Adrenal gland (tissue), 12 donors: ENCODE data around the gene CCDC158. TPM values are rescaled to one million over a fixed set of nuclear protein-coding genes. Genes with fewer than 3 reads are reported as not detected.
"Not testable (repeated sequence)": the region's sequence is repeated elsewhere in the genome, so short reads cannot be mapped to it uniquely, and the experiment has no call there.

Experiments used
- DNase-seq, 7 donors: peaks; one replicate each; pipeline ENCODE4 v3.0.0-alpha.2; 2019 to 2020
- H3K27ac ChIP-seq, 5 donors: fragments of 200-600 bp; sonication (generic) in 4 of 5; 1 replicate in 3 of 5; 2 replicates in 2 of 5; pipeline versions ENCODE4 v1.5.1 to v1.8.0; 2016 to 2020; ENCODE audit warnings: mild to moderate bottlenecking in 1 of 5
- H3K27me3 ChIP-seq: fragments of 200-600 bp; 2 replicates; pipeline ENCODE4 v1.8.0; 2021
- H3K36me3 ChIP-seq, 2 donors: fragments of 200-600 bp; replicated peaks in 1 of 2; 1 replicate in 1 of 2; 2 replicates in 1 of 2; pipeline versions ENCODE4 v1.5.1 to v1.8.0; 2018 to 2022
- H3K4me1 ChIP-seq, 2 donors: fragments of 200-600 bp; replicated peaks in 1 of 2; 1 replicate in 1 of 2; 2 replicates in 1 of 2; pipeline versions ENCODE4 v1.5.1 to v1.8.0; 2018 to 2021
- H3K4me3 ChIP-seq, 4 donors: fragments of 200-600 bp; sonication (generic) in 3 of 4; one replicate each; pipeline ENCODE4 v1.5.1; 2016 to 2018
- H3K9me3 ChIP-seq, 3 donors: fragments of 200-600 bp; sonication (generic) in 1 of 3; replicated peaks in 1 of 3; 1 replicate in 2 of 3; 2 replicates in 1 of 3; pipeline versions ENCODE4 v1.5.1 to v1.8.0; 2016 to 2021
- POLR2A ChIP-seq, 2 donors: fragments of 450-650 bp; IDR thresholded peaks; one replicate each; pipeline ENCODE4 v1.6.1; 2017; ENCODE audit warnings: antibody characterized with exemption in 2 of 2, mild to moderate bottlenecking in 2 of 2, moderate library complexity in 1 of 2
- WGBS, 4 donors: extraction: QIAGEN DNeasy Blood & Tissue Kit in 2 of 4; methylation state at CpG; one replicate each; pipeline versions ENCODE4 v1.1.5 to v1.1.7; 2013 to 2017; 5-methylcytosine and 5-hydroxymethylcytosine counted together
- intact Hi-C, 2 donors: fragments of 100-400 bp; cut with DNase I; formaldehyde crosslinking; loops; one replicate each; pipeline versions ENCODE4 v1.14.1 to v1.15.0; 2022 to 2023
- polyA plus RNA-seq, 3 donors: library from polyadenylated mRNA; stranded (reverse); fragments of 200-250 nt in 2 of 3; fragments of 350-450 nt in 1 of 3; fragmentation: Illumina TruSeq in 1 of 3; extraction: RNeasy Lipid Tissue Mini Kit (QIAGEN cat#74804) in 1 of 3; gene quantifications; one replicate each; pipeline ENCODE4 v1.2.3, GENCODE V29; 2013 to 2014
- total RNA-seq, 9 donors: library from RNA; depleted of rRNA in 4 of 9; stranded (reverse); fragments of >200 nt in 4 of 9; fragments of 120-200 nt in 1 of 9; fragmentation: NEBNext Ultra II Directional in 1 of 9; extraction: Animal tissue kit (Norgen Biotek cat#: 25700) in 1 of 9; gene quantifications; one replicate each; pipeline versions ENCODE4 v1.1.0 to v1.2.4, GENCODE V29; 2013 to 2023
- TF ChIP-seq, protein P1 (sequence below), 6 experiments: fragments of 450-650 bp in 4 of 6; fragments of 200-600 bp in 2 of 6; sonication (generic) in 1 of 6; IDR thresholded peaks; 1 replicate in 5 of 6; 2 replicates in 1 of 6; pipeline versions ENCODE4 v1.5.1 to v1.8.0; 2016 to 2021; ENCODE audit warnings: antibody characterized with exemption in 6 of 6, mild to moderate bottlenecking in 2 of 6, moderate library complexity in 1 of 6
- donor health status: healthy with polysubstance abuse.
- donor health status: Bipolar disorder and iron deficiency.
- donor health status: DM: yes; HTN: yes; CAD: no.
- donor health status: DM: no; HTN: no; CAD: no.
- donor health status: DM: no; HTN: no; CAD: no.
- donor health status: DM: yes; HTN: yes; CAD: no.

CCDC158 gene
- total and polyA plus RNA-seq, 12 donors: 0.07 to 0.35 (median 0.13) TPM; not detected in 3

DNA sequence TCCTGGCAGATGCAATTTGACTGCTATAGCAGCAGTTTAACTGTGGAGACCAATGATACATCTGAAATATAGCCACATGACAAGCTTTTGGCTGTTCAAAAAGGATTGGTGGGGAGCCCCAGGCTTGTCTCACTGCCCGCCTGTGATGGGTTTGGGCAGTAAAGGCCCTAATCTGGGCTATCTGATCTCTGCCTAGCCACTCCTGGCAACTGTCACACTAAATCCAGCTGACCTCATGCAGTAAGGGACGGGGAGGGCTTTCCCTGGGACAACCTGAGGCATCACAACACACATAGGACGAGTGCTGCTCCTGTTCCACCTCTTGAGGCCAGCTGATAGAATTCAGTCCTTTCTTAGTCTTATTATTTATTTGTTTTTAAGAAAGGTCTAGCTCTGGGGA is 56.2 kb downstream of the CCDC158 start:
- DNase-seq: no peak
- intact Hi-C loops: no loop called here

DNA sequence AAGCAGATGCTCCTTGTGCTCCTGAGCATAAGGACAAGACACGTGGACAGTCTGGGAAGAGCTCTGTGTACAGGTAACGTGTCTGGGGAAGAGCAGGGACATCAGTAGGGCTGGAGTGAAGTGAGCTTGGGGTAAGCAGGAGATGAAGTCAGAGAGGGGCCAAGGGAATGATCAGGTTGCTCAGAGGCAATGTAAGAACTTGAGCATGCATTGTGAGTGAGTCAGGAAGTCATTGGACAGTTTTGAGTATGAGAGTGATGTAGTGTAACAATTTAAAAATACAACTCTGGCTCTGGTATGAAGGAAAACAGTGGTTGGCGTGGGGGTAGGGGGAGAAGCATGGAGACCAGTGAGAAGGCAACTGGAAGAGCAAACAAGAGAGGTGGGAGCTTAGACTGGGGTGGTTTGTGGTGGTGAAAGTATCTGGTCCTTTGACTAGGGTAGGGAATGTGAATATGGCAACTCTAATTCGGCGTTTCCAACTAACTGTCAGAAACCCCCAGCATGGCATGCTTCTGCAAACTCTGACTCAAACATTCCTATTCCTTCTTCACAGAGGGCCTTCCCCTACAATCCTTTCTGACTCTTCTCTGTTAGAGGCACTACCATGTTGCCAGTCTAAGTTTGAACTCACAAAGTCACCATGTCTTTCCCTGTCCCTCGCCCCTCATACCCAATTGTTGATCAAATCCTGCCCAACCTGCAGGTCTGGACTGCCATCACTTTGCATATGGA is 57.2 kb downstream of the CCDC158 start:
- Histone ChIP-seq H3K4me3 (no peak overlapping the region), H3K27me3 (no peaks in the 10 kb centered on the region), H3K9me3 (peaks cover 0 to 5% (median 0%) of the 10 kb centered on the region in 3 donors), H3K36me3 (no peaks in the 10 kb centered on the region), H3K4me1 (no peaks in the 10 kb centered on the region), H3K27ac (no peak overlapping the region)
- 87 to 92% (median 88%) methylated on average over 6 of the region's 6 CpGs for WGBS, 4 donors
- DNase-seq: no peak
- intact Hi-C loops: no loop called here
- TF ChIP-seq, protein P1, sequence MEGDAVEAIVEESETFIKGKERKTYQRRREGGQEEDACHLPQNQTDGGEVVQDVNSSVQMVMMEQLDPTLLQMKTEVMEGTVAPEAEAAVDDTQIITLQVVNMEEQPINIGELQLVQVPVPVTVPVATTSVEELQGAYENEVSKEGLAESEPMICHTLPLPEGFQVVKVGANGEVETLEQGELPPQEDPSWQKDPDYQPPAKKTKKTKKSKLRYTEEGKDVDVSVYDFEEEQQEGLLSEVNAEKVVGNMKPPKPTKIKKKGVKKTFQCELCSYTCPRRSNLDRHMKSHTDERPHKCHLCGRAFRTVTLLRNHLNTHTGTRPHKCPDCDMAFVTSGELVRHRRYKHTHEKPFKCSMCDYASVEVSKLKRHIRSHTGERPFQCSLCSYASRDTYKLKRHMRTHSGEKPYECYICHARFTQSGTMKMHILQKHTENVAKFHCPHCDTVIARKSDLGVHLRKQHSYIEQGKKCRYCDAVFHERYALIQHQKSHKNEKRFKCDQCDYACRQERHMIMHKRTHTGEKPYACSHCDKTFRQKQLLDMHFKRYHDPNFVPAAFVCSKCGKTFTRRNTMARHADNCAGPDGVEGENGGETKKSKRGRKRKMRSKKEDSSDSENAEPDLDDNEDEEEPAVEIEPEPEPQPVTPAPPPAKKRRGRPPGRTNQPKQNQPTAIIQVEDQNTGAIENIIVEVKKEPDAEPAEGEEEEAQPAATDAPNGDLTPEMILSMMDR (IDR thresholded peaks at IDR 0.05): no peak
- no peak for TF ChIP-seq POLR2A (IDR thresholded peaks at IDR 0.05)

More for the DNA sequence above, 56.2 kb downstream of the CCDC158 start:
- TF ChIP-seq POLR2A (IDR thresholded peaks at IDR 0.05): no peak
- TF ChIP-seq, protein P1 (IDR thresholded peaks at IDR 0.05): no peak
- Histone ChIP-seq H3K4me1 (no peaks in the 10 kb centered on the region), H3K27ac (no peak overlapping the region), H3K9me3 (peaks cover 0 to 5% (median 0%) of the 10 kb centered on the region in 3 donors), H3K4me3 (no peak overlapping the region), H3K27me3 (no peaks in the 10 kb centered on the region), H3K36me3 (no peaks in the 10 kb centered on the region)
- WGBS, 4 donors: 67 to 80% (median 76%) methylated on average over 3 of the region's 3 CpGs

DNA sequence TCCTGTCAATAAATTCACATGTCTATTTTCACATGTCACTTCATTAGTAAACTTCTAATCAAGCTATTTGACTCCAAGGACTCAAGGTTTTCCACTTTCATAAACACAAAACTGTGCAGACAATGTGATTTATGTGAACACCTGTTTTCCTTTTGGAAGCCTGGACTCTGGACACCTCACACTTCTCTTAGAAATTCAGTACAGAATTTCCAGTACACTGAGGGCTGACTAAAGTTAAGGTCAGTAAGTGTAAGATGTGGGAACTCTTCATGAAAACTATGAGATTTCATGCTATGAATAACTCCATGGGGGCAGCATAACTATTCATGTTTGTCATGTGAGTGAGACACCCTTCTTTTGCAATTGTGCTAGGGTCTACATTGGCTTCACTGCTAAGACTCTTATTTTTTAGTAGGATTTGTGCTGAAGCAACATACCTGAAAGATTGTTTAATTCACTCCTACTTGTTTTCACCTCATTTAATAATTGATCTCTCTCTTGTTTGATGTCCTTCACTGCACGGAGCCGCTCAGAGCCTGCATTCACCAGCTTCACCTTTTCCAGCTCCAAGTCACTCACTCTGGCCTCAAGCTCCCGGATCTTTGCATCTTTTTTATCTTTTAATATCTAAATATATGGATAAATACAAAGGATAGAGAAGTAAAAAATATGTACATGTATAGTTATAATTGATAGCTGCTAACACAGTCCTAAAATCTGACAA is 59.1 kb downstream of the CCDC158 start:
- Histone ChIP-seq H3K36me3 (no peaks in the 10 kb centered on the region), H3K27me3 (no peaks in the 10 kb centered on the region), H3K27ac (no peak overlapping the region), H3K9me3 (peaks cover 0 to 5% (median 0%) of the 10 kb centered on the region in 3 donors), H3K4me1 (no peaks in the 10 kb centered on the region), H3K4me3 (no peak overlapping the region)
- no peak for TF ChIP-seq POLR2A (IDR thresholded peaks at IDR 0.05)
- TF ChIP-seq, protein P1 (IDR thresholded peaks at IDR 0.05): no peak
- WGBS, 4 donors: 85 to 91% (median 87%) methylated on average over 3 of the region's 3 CpGs
- intact Hi-C loops: no loop called here
- no peak for DNase-seq

DNA sequence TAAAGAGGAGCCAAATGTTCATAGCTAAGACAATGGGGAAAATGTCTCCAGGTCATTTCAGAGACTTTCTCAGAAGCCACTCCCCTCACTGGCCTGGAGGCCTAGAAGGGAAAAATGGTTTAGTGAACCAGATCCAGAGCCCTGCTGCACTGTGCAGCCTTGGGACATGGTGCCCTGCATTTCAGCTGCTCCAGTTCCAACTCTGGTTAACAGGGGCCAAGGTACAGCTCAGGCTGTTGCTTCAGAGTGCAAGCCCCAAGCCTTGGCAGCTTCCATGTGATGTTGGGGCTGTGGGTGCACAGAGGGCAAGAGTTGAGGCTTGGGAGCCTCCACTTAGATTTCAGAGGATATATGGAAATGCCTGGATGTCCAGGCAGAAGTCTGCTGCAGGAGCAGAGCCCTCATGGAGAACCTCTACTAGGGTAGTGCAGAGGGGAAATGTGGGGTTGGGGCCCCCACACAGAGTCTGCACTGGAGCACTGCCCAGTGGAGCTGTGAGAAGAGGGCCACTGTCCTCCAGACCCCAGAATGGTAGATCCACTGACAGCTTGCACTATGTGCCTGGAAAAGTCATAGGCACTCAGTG is 61.0 kb downstream of the CCDC158 start:
- DNase-seq, H3K27ac ChIP-seq, H3K27me3 ChIP-seq, H3K9me3 ChIP-seq, H3K4me1 ChIP-seq, intact Hi-C loops, H3K36me3 ChIP-seq, H3K4me3 ChIP-seq: not testable (repeated sequence)
